NOMO-1 (cell line): Measurements from ENCODE around the gene ALS2CL.

Source experiments
- DNase-seq, 2 experiments: peaks; one replicate each; lab custom pipeline; 2025; ENCODE audit not compliant: unreplicated experiment in 2 of 2; lab: John Stamatoyannopoulos, UW

ALS2CL gene

DNA sequence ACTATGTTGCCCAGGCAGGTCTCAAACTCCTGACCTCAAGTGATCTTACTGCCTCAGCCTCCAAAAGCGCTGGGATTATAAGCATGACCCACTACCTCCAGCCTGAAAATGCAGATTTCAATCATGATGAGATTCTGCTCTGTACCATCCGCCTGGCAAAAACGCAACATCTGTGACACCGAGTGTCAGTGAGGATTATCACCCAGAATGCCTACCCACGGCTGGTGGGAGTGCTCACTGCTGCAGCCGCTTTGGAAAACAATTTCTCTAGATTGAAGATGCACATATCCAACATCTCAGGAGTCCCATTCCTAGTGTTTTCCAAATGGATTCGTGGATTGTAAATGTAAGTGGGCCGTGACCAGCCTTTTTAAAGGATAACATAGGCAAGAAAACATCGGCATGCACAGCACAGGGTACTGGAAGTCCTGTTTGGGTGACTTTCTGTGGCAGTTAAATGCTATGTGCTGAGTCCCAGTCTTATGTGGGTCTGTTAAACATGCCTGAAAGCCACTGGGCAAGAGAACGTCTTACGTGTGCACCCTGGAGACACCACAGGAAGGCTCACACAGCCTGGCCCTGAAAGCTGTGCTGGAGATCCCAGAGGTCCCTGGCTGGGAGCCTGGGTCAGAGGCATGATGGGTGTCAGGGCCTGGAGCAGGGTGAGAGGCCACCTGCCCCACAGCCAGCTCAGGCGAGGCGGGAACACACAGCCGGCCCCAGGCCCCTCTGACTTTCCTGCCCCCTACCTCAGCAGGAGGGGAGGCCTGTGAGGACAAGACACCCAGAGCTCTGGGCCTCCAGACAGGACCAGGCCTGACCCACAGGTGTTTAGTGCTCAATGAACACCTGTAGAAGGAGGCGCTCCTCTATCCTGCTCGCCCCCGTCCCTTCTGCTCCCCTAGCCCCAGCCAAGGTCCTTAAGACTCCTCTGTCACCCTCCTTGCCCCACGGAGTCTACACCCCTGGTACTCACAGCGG lies 23.3 kb upstream of the ALS2CL start:
- no peak for DNase-seq

DNA sequence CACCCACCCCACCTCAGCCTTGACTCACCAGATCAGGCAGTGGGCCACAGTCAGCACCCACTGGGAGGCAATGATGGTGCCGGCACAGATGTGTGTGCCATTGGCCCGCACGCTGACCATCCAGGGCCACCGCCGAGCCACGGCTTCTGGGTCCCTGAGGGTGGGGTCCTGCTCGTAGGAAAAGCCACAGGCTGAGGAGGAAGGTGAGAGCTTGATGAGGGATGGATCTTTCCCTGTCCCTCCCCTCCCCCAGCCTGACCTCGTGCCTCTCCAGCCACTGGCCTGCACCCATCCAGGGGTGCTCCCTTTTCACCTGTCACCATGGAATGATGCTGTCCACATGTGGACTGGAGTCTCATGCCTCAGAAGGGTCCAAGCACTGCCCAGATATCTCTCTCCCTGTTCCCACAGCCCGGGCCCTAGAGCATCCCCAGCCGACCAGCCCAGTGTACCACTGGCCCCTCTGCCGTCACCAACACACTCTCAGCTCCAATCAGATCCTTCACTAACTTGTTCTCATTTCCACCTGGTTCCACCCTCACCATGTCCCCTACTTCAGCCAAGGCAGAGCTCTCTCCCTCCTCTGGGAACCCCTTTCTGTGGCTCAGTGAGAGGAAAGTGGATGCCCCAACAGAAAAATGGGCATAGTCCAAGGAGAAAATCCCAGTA lies 22.2 kb upstream of the ALS2CL start:
- no peak for DNase-seq

DNA sequence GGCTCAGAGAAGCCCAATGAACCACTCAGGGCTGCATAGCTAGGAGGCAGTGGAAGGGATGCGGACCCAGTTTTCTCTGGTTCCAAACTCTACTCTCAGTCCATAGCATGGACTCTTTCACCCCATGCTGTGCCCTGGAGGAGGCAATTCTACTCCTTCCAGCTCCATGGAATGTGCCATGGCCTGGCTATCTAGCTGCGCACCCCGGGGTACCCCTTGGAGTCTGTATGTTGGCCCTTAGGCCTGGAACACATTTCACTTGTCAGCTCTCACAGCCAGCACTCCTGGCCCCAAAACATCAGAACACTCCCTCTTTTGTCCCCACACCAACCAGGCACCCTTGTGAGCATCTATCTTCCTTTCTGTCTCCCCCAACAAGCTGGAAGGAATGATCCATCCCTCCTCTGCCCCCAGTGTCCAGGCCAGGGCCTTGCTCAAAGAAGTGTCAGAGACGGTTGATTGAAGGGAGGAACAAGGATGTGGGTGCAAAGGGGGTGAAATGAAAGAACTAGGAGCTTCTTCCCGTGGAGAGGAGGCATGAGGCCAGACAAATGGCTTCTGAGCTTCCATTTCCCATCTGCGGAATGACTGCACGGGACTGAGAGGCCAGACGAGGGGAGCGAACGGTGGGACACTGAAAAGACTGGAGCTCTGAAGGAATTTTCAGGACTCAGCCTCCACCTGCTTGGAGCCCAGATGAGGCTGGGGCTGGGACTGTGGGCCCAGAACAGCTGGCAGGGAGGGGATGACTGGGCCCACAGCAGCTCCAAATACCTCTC lies 21.4 kb upstream of the ALS2CL start:
- DNase-seq, result no peak

DNA sequence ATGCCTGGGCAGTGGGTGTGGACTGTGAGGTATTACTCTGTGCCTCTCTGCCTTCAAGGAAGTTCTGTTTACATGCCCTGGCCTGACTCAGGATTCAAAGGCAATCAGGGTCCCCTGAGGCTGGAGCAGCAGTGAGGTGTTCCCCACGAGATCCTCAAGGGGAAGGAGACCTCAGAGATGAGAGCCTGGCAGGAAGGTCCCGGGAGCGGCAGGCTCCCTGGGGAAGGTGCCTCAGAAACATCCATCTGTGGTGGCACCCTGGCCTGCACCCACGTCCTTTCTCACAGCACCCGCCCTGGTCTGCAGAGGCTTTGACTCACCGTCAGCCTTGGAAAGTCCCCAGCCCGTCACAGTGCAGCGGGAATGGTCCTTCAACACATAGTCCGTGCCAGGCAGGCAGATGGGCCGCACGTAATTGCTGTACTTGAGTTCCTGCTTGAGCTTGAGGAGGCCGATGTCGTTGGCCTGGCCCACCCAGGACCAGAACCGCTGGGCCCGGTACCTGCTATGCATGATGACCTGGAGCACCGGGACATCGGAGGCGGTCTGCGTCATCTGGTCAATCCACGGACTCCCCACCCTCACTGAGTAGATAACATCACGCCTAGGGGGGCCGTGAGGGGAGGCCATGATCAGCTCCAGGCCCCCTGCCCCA lies 20.5 kb upstream of the ALS2CL start:
- no peak for DNase-seq

DNA sequence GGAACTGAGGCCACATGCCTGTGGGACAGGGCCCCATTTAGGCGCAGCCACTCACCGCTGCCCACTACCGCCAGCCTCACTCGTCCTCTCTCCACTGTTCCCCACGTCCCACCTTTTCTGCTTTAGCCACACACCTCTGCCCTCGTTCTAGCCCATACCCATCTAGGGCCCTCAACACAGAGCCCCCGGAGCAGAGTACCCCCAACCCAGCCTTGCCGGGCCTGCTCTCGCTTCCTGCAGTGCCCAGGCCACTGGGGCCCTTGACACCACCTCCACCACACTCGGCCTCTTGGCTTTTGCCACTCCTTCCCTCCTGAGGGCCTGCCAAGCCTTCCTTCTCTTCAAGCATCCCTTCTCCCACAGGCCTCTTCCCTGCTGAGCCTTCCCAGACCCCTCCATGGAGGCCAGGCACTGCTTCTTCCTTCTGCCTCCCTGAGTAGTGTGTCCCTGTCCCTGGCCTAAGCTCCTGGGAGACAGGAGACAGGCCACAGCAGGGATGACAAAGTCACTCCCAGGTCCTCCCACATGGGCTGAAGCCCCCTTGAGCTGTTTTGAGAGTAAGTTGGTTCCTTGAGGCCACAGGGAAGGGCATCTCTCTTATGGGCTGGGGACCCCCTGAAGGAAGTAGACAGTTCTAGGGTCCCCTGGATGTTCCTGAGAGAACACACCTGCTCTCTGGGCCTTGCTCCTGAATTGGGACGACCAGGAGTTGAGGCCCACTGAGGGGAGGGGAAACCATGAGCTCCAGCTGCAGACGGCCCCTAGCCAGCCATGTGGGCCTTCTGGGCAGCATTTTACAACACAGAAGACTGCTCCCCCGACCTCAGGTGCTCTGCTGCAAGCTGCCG lies 19.8 kb upstream of the ALS2CL start:
- DNase-seq, result no peak

DNA sequence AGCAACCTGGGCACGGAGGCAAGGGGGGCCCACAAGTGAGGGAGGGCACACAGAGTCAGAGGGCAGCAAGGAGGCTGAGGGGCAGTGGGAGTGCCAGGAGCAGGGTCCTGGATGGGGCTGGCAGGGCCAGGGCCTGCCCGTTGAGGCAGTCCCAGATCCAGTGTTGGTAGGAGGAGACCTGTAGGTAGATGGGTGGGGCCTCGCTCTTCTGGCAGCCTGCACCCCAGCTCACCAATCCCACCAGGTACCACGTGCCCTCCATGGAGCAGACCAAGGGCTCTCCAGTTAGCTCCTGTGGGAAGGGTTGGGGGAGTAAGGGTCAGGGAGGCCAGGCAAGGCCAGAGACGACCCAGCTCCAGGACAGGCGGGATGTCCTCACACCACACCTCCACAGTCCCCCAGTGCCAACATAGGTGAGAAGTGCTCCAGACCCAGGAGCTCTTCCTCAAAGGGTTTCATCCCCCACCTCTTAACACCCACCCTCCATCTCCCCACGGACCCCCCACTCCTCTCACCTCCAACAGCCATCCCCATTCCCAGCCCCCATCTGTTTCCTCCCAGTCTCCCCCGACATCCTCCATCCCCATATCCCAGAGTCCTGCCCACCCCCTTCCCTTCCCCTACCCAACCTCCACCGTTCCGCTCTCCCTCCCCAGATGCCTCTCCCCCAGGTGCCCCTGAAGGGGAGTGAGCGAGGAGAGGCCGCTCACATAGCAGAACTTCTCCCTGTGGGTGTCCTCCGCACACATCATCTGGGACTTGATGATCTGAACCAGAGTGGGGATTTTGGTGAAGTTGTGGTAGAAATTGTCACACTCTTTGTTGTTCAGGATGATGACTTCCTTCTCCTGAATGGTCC lies 18.9 kb upstream of the ALS2CL start:
- no peak for DNase-seq

DNA sequence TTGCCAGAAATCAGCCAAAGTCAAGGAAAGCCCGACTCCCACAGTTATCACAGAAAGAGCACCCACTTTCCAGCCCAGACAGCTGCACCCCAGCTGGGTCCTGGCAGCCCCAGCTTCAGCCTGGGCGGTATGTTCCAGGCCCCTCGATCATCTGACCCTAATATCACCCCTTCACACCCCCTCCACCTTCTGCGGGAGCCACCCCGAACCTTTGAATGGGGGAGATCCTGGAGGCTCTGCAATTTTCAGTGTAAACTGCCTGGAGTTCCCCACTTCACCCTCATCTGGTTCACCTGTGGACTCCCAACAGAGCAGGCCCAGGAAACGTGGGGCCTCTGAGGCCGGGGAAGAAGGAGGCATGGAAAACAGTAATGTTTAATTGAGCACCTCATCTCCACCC lies 18.3 kb upstream of the ALS2CL start:
- no peak for DNase-seq

DNA sequence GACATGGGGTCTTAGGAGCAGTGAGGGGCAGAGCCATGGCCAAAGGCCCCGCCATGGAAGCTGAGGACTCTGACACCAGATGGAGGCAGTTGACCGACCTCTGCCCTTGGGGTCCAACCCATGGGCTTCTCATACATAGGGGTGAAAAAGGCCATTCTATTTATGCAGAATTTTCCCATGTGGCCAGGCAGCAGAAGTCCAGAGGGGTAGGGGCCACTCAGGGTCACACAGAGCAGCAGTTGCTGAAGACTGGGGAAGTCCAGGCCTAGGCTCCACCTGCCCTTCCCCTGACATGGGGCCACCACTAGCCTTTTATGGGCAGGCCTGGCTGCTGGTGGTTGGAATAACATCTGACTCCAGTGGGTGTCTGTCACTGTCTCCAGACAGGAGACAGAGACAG lies 17.8 kb upstream of the ALS2CL start:
- DNase-seq, result no peak

DNA sequence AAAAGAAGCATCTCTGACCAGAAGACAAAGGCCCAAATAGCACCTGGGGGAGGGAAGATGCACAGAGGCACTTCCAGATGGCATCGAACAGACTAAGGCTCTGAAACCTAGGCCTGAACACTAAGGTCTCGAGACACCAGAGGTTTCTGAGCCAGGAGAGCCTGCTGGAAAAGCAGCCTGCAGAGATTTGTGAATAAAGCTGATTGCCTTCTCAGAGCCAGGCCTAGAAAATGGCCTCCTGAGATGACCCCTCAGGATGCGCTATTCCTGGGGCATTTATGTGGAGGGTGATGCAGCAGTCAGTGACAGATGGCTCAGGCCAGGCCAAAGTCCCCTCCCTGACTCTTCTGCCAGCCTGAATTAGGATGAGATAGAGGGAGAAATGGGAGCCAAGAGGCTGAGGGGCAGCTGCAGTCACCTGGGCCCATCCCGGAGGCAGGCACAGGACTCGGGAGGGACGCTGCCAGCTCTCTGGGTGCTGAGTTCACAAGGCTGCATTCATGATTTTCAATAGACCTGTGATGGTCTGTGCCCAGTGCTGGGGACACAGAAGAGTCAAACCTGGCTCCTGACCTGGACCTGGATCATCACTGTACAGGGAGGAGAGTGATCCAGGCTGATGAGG lies 17.3 kb upstream of the ALS2CL start:
- DNase-seq, result no peak

DNA sequence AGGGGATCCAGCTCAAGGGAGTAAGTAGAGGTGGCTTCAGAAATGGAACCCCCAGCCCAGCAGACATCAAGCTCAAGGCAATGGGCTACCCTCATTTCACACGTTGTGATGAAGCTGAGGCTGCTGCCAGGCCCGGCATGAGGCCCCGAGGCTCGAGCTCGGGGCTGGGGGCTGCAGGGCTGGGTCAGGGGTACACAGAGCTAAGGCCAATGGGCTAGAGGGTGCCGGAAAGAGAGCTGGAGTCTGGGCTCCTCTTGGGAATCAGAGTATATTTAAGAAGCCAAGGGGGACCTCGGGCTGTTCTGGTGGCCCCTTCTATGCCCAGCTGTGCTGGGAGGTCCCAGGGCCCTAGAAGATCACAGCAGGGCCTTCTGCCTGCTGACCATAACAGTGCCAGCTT lies 16.8 kb upstream of the ALS2CL start:
- DNase-seq, result no peak

DNA sequence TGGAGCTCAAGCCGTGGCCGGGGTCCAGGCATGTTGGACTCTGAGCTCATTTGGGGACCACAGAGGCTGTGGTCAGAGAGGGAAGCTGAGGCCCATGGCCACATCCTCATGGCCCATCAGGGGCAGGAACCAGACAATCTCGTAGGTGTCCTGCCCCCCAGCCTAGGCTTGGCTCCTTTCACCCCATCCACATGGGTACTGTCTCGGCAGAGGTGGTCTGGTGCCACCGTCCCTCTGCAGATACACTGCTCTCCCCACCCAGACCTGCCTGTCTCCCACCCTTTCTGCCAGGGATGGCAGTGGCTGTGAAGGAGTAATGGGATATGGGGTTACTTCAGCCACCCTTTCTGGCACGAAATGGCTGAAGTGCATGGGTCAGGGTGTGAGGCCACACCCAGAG lies 16.2 kb upstream of the ALS2CL start:
- no peak for DNase-seq

DNA sequence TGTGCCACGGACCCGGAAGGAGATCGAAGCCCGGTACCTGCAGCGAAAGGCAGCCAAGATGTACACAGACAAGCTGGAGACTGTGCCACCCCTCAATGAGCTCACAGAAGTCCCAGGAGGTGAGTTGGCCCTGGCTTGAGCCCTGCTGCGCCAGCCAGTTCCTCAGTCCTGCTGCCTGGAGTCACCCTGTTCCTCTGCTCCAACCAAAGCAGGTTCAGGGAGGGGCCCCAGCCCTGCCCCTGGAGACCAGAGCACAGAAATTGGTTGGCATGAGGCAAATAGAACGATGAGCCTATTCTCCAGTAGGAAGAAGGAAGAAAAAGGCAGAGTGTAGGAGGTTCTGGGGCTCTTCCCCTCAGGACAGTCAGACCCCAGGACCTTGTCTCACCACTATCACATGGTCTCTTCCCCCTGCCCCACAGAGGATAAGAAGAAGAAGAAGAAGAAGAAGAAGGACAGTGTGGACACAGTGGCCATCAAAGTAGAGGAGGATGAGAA lies 15.7 kb upstream of the ALS2CL start:
- DNase-seq, result no peak

DNA sequence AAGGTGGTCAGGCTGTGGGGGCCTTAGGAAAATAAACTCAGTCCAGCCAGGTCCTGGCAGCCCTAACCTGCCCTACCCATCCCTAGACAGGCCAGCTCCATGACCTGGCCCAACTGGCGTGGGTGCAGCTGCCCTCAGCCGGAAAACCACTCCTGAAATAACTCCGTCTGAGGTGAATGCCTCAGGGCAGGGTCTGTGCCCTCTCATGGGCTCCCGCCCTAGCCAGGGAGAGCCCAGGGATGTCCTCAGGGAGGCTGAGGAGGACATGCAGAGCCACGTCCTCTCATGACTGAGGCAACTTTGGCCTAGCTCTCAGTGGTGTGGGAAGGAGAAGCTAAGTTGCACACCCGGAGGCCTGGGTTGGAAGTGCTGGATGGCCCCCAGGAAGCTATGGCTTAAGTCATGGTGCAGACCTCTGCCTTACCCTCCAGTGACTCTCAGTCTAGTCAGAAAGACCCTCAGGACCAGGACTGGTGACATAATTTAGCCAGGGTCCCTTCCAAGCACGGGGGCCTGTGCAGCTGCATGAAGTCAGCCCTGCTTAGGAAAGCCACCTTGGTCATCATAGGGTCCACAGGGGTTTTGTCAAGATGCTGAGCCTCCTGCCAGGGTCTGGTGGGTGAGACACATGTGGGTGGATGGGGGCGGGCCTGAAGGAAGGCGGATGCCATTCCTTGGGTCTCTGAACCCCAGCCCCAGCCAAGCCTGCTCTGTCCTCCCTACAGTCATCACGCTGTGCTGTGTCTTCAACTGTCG lies 15.1 kb upstream of the ALS2CL start:
- DNase-seq, result no peak

DNA sequence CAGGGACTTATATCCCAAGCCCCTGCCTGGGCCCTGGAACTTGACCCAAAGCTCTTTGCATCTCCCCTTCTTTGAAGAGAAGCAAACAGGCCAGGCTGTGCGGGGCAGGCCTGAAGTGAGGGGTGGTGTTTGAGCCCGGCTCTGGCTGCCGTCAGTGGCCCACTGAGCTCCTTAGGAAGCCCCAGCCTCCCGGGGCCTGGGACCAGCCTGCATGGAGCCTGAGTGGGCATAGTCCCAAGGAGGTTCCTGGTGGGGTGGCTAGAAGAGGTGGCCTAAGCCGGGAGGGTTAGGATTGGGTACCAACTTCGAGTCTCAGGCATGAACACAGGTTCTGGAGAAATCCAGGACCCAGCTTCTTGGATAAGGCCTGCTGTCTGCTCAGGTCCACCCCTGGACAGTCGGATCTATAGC lies 14.1 kb upstream of the ALS2CL start:
- no peak for DNase-seq

DNA sequence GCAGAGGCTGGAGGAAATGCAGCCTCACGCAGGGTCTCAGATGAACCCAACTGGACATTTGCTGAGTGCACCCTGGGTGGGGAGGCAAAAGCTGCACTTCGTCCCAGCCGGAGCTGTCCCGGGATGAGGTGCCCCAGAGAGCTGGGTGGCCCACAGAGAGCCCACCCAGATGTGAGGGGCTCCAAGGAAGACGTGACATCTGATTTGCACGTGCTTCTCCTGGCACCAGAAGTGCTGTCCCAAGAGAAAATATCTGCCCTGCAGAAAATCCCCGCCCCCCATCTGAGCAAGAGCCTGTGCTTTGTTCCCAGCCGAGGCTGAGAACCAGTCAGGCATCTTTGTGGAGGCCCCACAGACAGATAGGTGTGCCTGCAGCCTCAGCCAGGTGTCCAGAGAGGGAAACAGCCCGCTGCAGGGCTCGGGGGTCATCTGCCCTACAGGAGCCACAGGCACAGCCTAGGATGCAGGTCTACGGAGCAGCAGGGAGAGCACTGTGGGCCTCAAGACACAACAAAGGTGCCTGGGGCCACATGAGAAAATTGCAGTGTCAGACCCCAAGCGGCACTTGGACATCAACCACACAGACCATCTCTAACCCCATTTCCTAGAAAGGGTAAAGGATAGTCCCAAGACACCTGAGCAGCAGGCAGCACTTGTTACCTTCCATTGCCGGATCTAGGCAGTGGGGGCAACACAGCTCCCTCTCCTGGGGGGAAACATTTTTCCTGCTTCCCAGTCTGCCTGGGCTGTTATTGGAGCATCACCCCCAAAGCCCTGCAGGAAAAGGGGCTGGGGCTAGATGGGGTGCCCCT lies 13.5 kb upstream of the ALS2CL start:
- DNase-seq, result no peak

DNA sequence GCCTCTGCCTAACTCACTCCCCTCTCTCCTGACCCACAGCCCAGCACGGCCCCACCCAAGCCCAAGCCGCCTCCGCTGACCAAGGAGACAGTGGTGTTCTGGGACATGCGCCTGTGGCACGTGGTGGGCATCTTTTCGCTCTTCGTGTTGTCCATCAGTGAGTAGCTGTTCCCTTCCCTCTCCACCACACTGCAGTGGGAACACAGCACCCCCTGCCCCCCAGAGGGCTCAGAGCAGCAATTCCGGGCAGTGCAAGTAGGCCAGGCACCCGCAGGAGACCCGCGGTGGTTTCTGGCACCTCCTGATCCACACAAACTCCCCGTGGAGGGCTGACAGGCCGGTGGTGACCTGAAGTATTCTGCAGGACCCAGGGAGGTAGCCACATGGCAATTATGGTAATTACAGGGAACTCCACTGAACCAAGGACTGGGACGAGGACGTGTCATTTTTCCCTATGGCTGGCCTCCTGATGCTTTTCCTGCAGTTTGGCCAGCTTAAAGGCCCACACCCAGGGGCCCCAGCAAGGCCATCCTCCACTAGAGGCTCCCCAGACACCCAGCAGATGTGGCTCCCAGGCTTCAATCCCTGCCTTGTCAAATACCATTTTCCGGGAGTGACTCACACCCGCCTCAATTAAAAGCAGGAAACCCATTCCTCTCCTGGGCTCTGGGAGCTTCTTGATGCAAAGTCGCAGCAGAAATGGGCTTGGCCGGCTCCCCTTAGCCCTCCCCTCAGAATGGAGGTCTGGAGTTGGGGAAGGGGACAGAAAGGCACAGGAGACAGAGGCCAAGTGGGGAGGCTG lies 12.5 kb upstream of the ALS2CL start:
- no peak for DNase-seq
